Esophagus (tissue), 2 donors: ENCODE data around the gene ADGRL2. TPM values are rescaled to one million over a fixed set of nuclear protein-coding genes. Genes with fewer than 3 reads are reported as not detected.

Source experiments
- H3K27ac ChIP-seq, 2 donors: one replicate each; pipeline ENCODE4 v1.5.1; 2013; ENCODE audit warnings: low read depth in 2 of 2, mild to moderate bottlenecking in 2 of 2, inconsistent platforms in 1 of 2, low read length in 1 of 2, moderate library complexity in 1 of 2
- H3K27me3 ChIP-seq, 2 donors: one replicate each; pipeline ENCODE4 v1.6.1; 2013; ENCODE audit warnings: low read length in 2 of 2, control low read depth in 1 of 2, mild to moderate bottlenecking in 1 of 2; ENCODE audit not compliant: insufficient read depth in 2 of 2, control insufficient read depth in 1 of 2
- H3K36me3 ChIP-seq, 2 donors: one replicate each; pipeline ENCODE4 v1.6.1; 2013; ENCODE audit warnings: low read length in 1 of 2; ENCODE audit not compliant: control insufficient read depth in 2 of 2, insufficient read depth in 2 of 2
- H3K4me1 ChIP-seq, 2 donors: one replicate each; pipeline ENCODE4 v1.6.1; 2013; ENCODE audit warnings: low read length in 1 of 2; ENCODE audit not compliant: control insufficient read depth in 2 of 2, insufficient read depth in 2 of 2
- H3K4me3 ChIP-seq, 2 donors: one replicate each; pipeline ENCODE4 v1.5.1; 2013; ENCODE audit warnings: low read length in 2 of 2, mild to moderate bottlenecking in 2 of 2, low read depth in 1 of 2, moderate library complexity in 1 of 2
- H3K9me3 ChIP-seq, 2 donors: one replicate each; pipeline ENCODE4 v1.6.1; 2013; ENCODE audit warnings: mild to moderate bottlenecking in 2 of 2, low read depth in 1 of 2, low read length in 1 of 2, moderate library complexity in 1 of 2; ENCODE audit not compliant: control insufficient read depth in 2 of 2, insufficient read depth in 1 of 2
- whole genome bisulfite sequencing, 2 donors: extraction: QIAGEN DNeasy Blood & Tissue Kit; methylation state at CpG; one replicate each; pipeline ENCODE4 v1.1.7; 2013; 5-methylcytosine and 5-hydroxymethylcytosine counted together
- polyA plus RNA-seq, 2 donors: library from polyadenylated mRNA; stranded (reverse); fragments of 200-250 nt; gene quantifications; one replicate each; pipeline ENCODE4 v1.2.3, GENCODE V29; 2013
- donor health status: healthy with polysubstance abuse.
- donor health status: Bipolar disorder and iron deficiency.

Gene ADGRL2
- polyA plus RNA-seq, 2 donors: 25.3 to 26.0 TPM

- H3K9me3 ChIP-seq: no peaks in the 10 kb centered on the region
- H3K27ac ChIP-seq: no peak overlapping the region
- H3K4me1 ChIP-seq: no peaks in the 10 kb centered on the region
- H3K4me3 ChIP-seq: no peak overlapping the region
- WGBS, 2 donors: 76 to 78% methylated on average over 3 of the region's 3 CpGs
- peaks cover 0 to 4% of the 10 kb centered on the region in 2 donors for H3K36me3 ChIP-seq
- H3K27me3 ChIP-seq: no peaks in the 10 kb centered on the region
Observed at GRCh38 chr1:81950591-81951244, 150.0 kb downstream of the ADGRL2 start.

GRCh38 chr1:81954534-81955020, 153.8 kb downstream of the ADGRL2 start:
- no peak overlapping the region for H3K4me3 ChIP-seq
- H3K27ac ChIP-seq: no peak overlapping the region
- H3K9me3 ChIP-seq: no peaks in the 10 kb centered on the region
- peaks cover 0 to 4% of the 10 kb centered on the region in 2 donors for H3K36me3 ChIP-seq
- H3K4me1 ChIP-seq: no peaks in the 10 kb centered on the region
- H3K27me3 ChIP-seq: no peaks in the 10 kb centered on the region
- WGBS, 2 donors: 70 to 72% methylated on average over 8 of the region's 8 CpGs

GRCh38 chr1:81967951-81968350, 167.2 kb downstream of the ADGRL2 start:
- no peaks in the 10 kb centered on the region for H3K9me3 ChIP-seq
- no peaks in the 10 kb centered on the region for H3K27me3 ChIP-seq
- H3K4me1 ChIP-seq: no peaks in the 10 kb centered on the region
- H3K27ac ChIP-seq: no peak overlapping the region
- WGBS, 2 donors: 89% methylated on average over 3 of the region's 3 CpGs
- H3K4me3 ChIP-seq: no peak overlapping the region
- peaks cover 0 to 5% of the 10 kb centered on the region in 2 donors for H3K36me3 ChIP-seq

- H3K27me3 ChIP-seq: no peaks in the 10 kb centered on the region
- H3K4me1 ChIP-seq: no peaks in the 10 kb centered on the region
- no peak overlapping the region for H3K4me3 ChIP-seq
- peaks cover 0 to 5% of the 10 kb centered on the region in 2 donors for H3K36me3 ChIP-seq
- no peak overlapping the region for H3K27ac ChIP-seq
- 93 to 97% methylated on average over 3 of the region's 3 CpGs for WGBS, 2 donors
- H3K9me3 ChIP-seq: no peaks in the 10 kb centered on the region
Observed at GRCh38 chr1:81970416-81970815, 169.7 kb downstream of the ADGRL2 start.

GRCh38 chr1:81974222-81974841, 173.6 kb downstream of the ADGRL2 start:
- 44 to 55% methylated on average over 4 of the region's 4 CpGs for WGBS, 2 donors
- Histone ChIP-seq H3K4me3 (no peak overlapping the region), H3K36me3 (peaks cover 0 to 3% of the 10 kb centered on the region in 2 donors), H3K9me3 (no peaks in the 10 kb centered on the region), H3K27ac (no peak overlapping the region), H3K27me3 (no peaks in the 10 kb centered on the region), H3K4me1 (no peaks in the 10 kb centered on the region)

GRCh38 chr1:81974883-81975555, 174.3 kb downstream of the ADGRL2 start:
- no peaks in the 10 kb centered on the region for H3K9me3 ChIP-seq
- H3K4me3 ChIP-seq: no peak overlapping the region
- no peaks in the 10 kb centered on the region for H3K4me1 ChIP-seq
- H3K27me3 ChIP-seq: no peaks in the 10 kb centered on the region
- no peak overlapping the region for H3K27ac ChIP-seq
- 48 to 53% methylated on average over 3 of the region's 3 CpGs for WGBS, 2 donors
- peaks cover 0 to 3% of the 10 kb centered on the region in 2 donors for H3K36me3 ChIP-seq

GRCh38 chr1:81976539-81976938, 175.8 kb downstream of the ADGRL2 start:
- no peaks in the 10 kb centered on the region for H3K9me3 ChIP-seq
- H3K4me3 ChIP-seq: no peak overlapping the region
- no peaks in the 10 kb centered on the region for H3K4me1 ChIP-seq
- H3K36me3 ChIP-seq: peaks cover 0 to 3% of the 10 kb centered on the region in 2 donors
- H3K27ac ChIP-seq: no peak overlapping the region
- WGBS, 2 donors: 89 to 94% methylated on average over 2 of the region's 2 CpGs
- no peaks in the 10 kb centered on the region for H3K27me3 ChIP-seq

- Histone ChIP-seq H3K4me3 (no peak overlapping the region), H3K36me3 (no peaks in the 10 kb centered on the region), H3K27me3 (no peaks in the 10 kb centered on the region), H3K9me3 (no peaks in the 10 kb centered on the region), H3K27ac (no peak overlapping the region), H3K4me1 (no peaks in the 10 kb centered on the region)
Observed at GRCh38 chr1:81978945-81979344, 178.2 kb downstream of the ADGRL2 start.

- Histone ChIP-seq H3K27ac (no peak overlapping the region), H3K36me3 (no peaks in the 10 kb centered on the region), H3K9me3 (no peaks in the 10 kb centered on the region), H3K4me3 (no peak overlapping the region), H3K27me3 (no peaks in the 10 kb centered on the region), H3K4me1 (no peaks in the 10 kb centered on the region)
- 82 to 86% methylated on average over 2 of the region's 2 CpGs for WGBS, 2 donors
Observed at GRCh38 chr1:81982523-81982922, 181.8 kb downstream of the ADGRL2 start.
